Activated B cell treated with CpG ODN at 0.5 μM for 24 hours (primary cell): ENCODE data around the gene FAM131A. TPM values are rescaled to one million over a fixed set of nuclear protein-coding genes. Genes with fewer than 3 reads are reported as not detected.
A peak's percentile ranks its signal among the peaks of the same experiment; 100 is the strongest.

Experiments used
- ATAC-seq: fragments of 200-7000 bp; cut with Tn5 transposase; one replicate; pipeline ENCODE4 v1.10.0; 2021; ENCODE audit warnings: low read depth, mild to moderate bottlenecking, moderate library complexity
- CTCF ChIA-PET: fragments of 350-600 bp; sonication (Branson Sonifier 250); formaldehyde crosslinking; loops from one replicate; lab custom pipeline; 2021; ENCODE audit warnings: antibody characterized with exemption; lab: Charles Lee
- POLR2A ChIA-PET: fragments of 350-600 bp; sonication (Branson Sonifier 250); formaldehyde crosslinking; loops from one replicate; lab custom pipeline; 2021; ENCODE audit warnings: antibody characterized with exemption; lab: Charles Lee
- DNase-seq: peaks from one replicate; pipeline ENCODE4 v3.0.0; 2022
- H3K27ac Mint-ChIP-seq: one replicate; pipeline ENCODE4 v1.8.0; 2020; ENCODE audit warnings: mixed read lengths
- H3K27me3 Mint-ChIP-seq: one replicate; pipeline ENCODE4 v1.8.0; 2021; ENCODE audit warnings: mixed read lengths
- H3K36me3 Mint-ChIP-seq: one replicate; pipeline ENCODE4 v1.8.0; 2021; ENCODE audit warnings: low read depth, mixed read lengths
- H3K4me1 Mint-ChIP-seq: one replicate; pipeline ENCODE4 v1.8.0; 2021; ENCODE audit warnings: mixed read lengths
- H3K4me3 Mint-ChIP-seq: one replicate; pipeline ENCODE4 v1.8.0; 2020; ENCODE audit warnings: mild to moderate bottlenecking, mixed read lengths
- H3K9me3 Mint-ChIP-seq: one replicate; pipeline ENCODE4 v1.8.0; 2020; ENCODE audit warnings: mixed read lengths
- CTCF ChIP-seq: fragments of 200-600 bp; IDR thresholded peaks from one replicate; pipeline ENCODE4 v1.8.0; 2022; ENCODE audit warnings: antibody characterized with exemption, mild to moderate bottlenecking
- intact Hi-C: fragments of 100-400 bp; cut with micrococcal nuclease; formaldehyde crosslinking; loops from one replicate; pipeline ENCODE4 v1.15.1; 2024
- total RNA-seq: library from RNA; stranded (reverse); gene quantifications from 2 replicates; pipeline ENCODE4 v1.2.3, GENCODE V29; 2022

FAM131A gene
- total RNA-seq, 1 donor from 2014 or later, result 5.3 TPM

- DNase-seq (no peak), ATAC-seq (no peak)
- intact Hi-C loops, result no loop called here
- Mint-ChIP-seq H3K9me3 (no peaks in the 10 kb centered on the region), H3K36me3 (no peaks in the 10 kb centered on the region), H3K4me3 (peak overlapping the region; percentile 66), H3K27me3 (peaks cover 58% of the 10 kb centered on the region), H3K27ac (no peak overlapping the region), H3K4me1 (peaks cover 17% of the 10 kb centered on the region)
- POLR2A ChIA-PET, result no interaction called here
- no peak for TF ChIP-seq CTCF
- CTCF ChIA-PET, result no interaction called here
These were observed 41.4 kb downstream of the FAM131A start for GRCh38 chr3:184378651-184379357.

GRCh38 chr3:184379358-184380184 is 42.2 kb downstream of the FAM131A start, which contains the start of gene CHRD:
Gene CHRD (plus strand): TSS chr3:184380054. CDS start chr3:184380319, 265 bp downstream.
- H3K9me3 Mint-ChIP-seq, result no peaks in the 10 kb centered on the region
- intact Hi-C loops, result no loop called here
- ChIA-PET POLR2A (no interaction called here), CTCF (no interaction called here)
- TF ChIP-seq CTCF, result no peak
- H3K36me3 Mint-ChIP-seq, result no peaks in the 10 kb centered on the region
- ATAC-seq (peak; percentile 11), DNase-seq (no peak)
- peaks cover 64% of the 10 kb centered on the region for H3K27me3 Mint-ChIP-seq
- H3K4me3 Mint-ChIP-seq, result peak within 1 kb of the TSS; percentile 66
- H3K4me1 Mint-ChIP-seq, result peaks cover 17% of the 10 kb centered on the region
- no peak within 1 kb of the TSS for H3K27ac Mint-ChIP-seq

- ATAC-seq, result peak; percentile 35
- peaks cover 17% of the 10 kb centered on the region for H3K4me1 Mint-ChIP-seq
- no peak overlapping the region for H3K4me3 Mint-ChIP-seq
- no peak for TF ChIP-seq CTCF
- intact Hi-C loops, result no loop called here
- no peaks in the 10 kb centered on the region for H3K36me3 Mint-ChIP-seq
- peak; percentile 25 for DNase-seq
- no peaks in the 10 kb centered on the region for H3K9me3 Mint-ChIP-seq
- ChIA-PET CTCF (no interaction called here), POLR2A (interaction anchor here (0.6 kb wide), 1 partner anchor 29 kb away, joined by 3 read pairs; no protein-coding TSS in a partner anchor)
- no peak overlapping the region for H3K27ac Mint-ChIP-seq
- H3K27me3 Mint-ChIP-seq, result peaks cover 65% of the 10 kb centered on the region
These were observed 42.8 kb downstream of the FAM131A start for GRCh38 chr3:184380185-184380626.

GRCh38 chr3:184380627-184381260 is 43.3 kb downstream of the FAM131A start:
- Mint-ChIP-seq H3K36me3 (no peaks in the 10 kb centered on the region), H3K27ac (no peak overlapping the region), H3K4me1 (peaks cover 17% of the 10 kb centered on the region), H3K27me3 (peaks cover 62% of the 10 kb centered on the region), H3K9me3 (no peaks in the 10 kb centered on the region), H3K4me3 (peak overlapping the region; percentile 66)
- DNase-seq (no peak), ATAC-seq (peak; percentile 30)
- POLR2A ChIA-PET, result interaction anchor here (0.6 kb wide), 1 partner anchor 30 kb away, joined by 3 read pairs; no protein-coding TSS in a partner anchor
- intact Hi-C loops, result no loop called here
- CTCF ChIA-PET, result interaction anchor here (1.2 kb wide), 1 partner anchor 9 kb away, joined by 4 read pairs; no protein-coding TSS in a partner anchor
- TF ChIP-seq CTCF, result no peak
